GM21526 (cell line): ENCODE measurements around the gene SVOP.
"Not testable (repeated sequence)": the region's sequence is repeated elsewhere in the genome, so short reads cannot be mapped to it uniquely, and the experiment has no call there.

Experiments
- ATAC-seq: cut with Tn5 transposase; IDR thresholded peaks from one replicate; pipeline ENCODE4 v1.9.1; 2021; ENCODE audit warnings: moderate library complexity; ENCODE audit not compliant: unreplicated experiment, low FRiP score

SVOP gene

GRCh38 chr12:109020796-109021380 lies at the start of gene SVOP:
Gene SVOP, minus strand, starts transcription at chr12:109021068. Its CDS starts 200 bp downstream, at chr12:109020868.
- ATAC-seq = no peak

GRCh38 chr12:109069307-109070271 lies 48.7 kb upstream of the SVOP start:
- no peak for ATAC-seq

- no peak for ATAC-seq
Measured at GRCh38 chr12:109065853-109066193, 45.0 kb upstream of the SVOP start.

GRCh38 chr12:109065154-109065852 lies 44.4 kb upstream of the SVOP start:
- no peak for ATAC-seq

GRCh38 chr12:109064143-109064542 lies 43.3 kb upstream of the SVOP start:
- ATAC-seq = no peak

- no peak for ATAC-seq
Measured at GRCh38 chr12:109058773-109059172, 37.9 kb upstream of the SVOP start.

- no peak for ATAC-seq
Measured at GRCh38 chr12:109057376-109057775, 36.5 kb upstream of the SVOP start.

- no peak for ATAC-seq
Measured at GRCh38 chr12:109056891-109057290, 36.0 kb upstream of the SVOP start.

GRCh38 chr12:109054520-109054919 lies 33.7 kb upstream of the SVOP start:
- no peak for ATAC-seq

- peak; percentile 4 for ATAC-seq
Measured at GRCh38 chr12:109054124-109054513, 33.3 kb upstream of the SVOP start.

- ATAC-seq = peak; percentile 54
Measured at GRCh38 chr12:109053382-109054123, 32.7 kb upstream of the SVOP start.

- ATAC-seq = peak; percentile 67
Measured at GRCh38 chr12:109052414-109053323, 31.8 kb upstream of the SVOP start, which contains the start of gene USP30. Gene USP30, plus strand, starts transcription at chr12:109052576. Its CDS starts 103 bp downstream, at chr12:109052679.

- ATAC-seq = no peak
Measured at GRCh38 chr12:109052097-109052413, 31.2 kb upstream of the SVOP start.

- not testable (repeated sequence) for ATAC-seq
Measured at GRCh38 chr12:109049794-109050193, 28.9 kb upstream of the SVOP start.

- ATAC-seq = not testable (repeated sequence)
Measured at GRCh38 chr12:109048706-109049105, 27.8 kb upstream of the SVOP start.

GRCh38 chr12:109047081-109047805 lies 26.4 kb upstream of the SVOP start:
- no peak for ATAC-seq

GRCh38 chr12:109044241-109044640 lies 23.4 kb upstream of the SVOP start:
- no peak for ATAC-seq

- ATAC-seq = no peak
Measured at GRCh38 chr12:109036975-109037374, 16.1 kb upstream of the SVOP start.
